GM12892 (cell line): ENCODE measurements around the gene TIAM1.

Experiments used
- DNase-seq: peaks from one replicate; pipeline ENCODE4 v3.0.0; 2011; ENCODE audit not compliant: insufficient read length
- FAIRE-seq: peaks from 2 replicates; lab custom pipeline; 2011; peaks lifted over from hg19 to GRCh38; lab: Jason Lieb, UNC
- POLR2A ChIP-seq: IDR thresholded peaks from 2 replicates; pipeline ENCODE4 v1.6.1; 2011; ENCODE audit warnings: low read depth, low read length, control low read depth
- POLR2AphosphoS5 ChIP-seq: IDR thresholded peaks from 2 replicates; pipeline ENCODE4 v1.6.1; 2011; ENCODE audit warnings: low read depth, low read length, control low read depth
- TAF1 ChIP-seq: IDR thresholded peaks from 2 replicates; pipeline ENCODE4 v1.6.1; 2011; ENCODE audit warnings: low read depth, mild to moderate bottlenecking, control low read depth, low read length, borderline replicate concordance

TIAM1 gene

GRCh38 chr21:31326522-31327242 lies 17.4 kb downstream of the TIAM1 start:
- DNase-seq (peak; percentile 31), FAIRE-seq (peak; percentile 87)
- TF ChIP-seq POLR2AphosphoS5 (no peak), TAF1 (no peak), POLR2A (no peak)

GRCh38 chr21:31318971-31319370 lies 25.1 kb downstream of the TIAM1 start:
- FAIRE-seq: no peak

GRCh38 chr21:31317688-31318087 lies 26.4 kb downstream of the TIAM1 start:
- no peak for TF ChIP-seq POLR2A
- no peak for TF ChIP-seq TAF1
- TF ChIP-seq POLR2AphosphoS5: no peak
- FAIRE-seq (no peak), DNase-seq (no peak)

More at GRCh38 chr21:31318971-31319370, 25.1 kb downstream of the TIAM1 start:
- DNase-seq: no peak
- TF ChIP-seq POLR2AphosphoS5: no peak
- no peak for TF ChIP-seq TAF1

- FAIRE-seq (no peak), DNase-seq (no peak)
- no peak for TF ChIP-seq POLR2A
- TF ChIP-seq TAF1: no peak
- no peak for TF ChIP-seq POLR2AphosphoS5
These were observed 27.4 kb downstream of the TIAM1 start for GRCh38 chr21:31316488-31317169.

GRCh38 chr21:31316072-31316471 lies 28.0 kb downstream of the TIAM1 start:
- DNase-seq: no peak
- TF ChIP-seq POLR2A (no peak), POLR2AphosphoS5 (no peak)
- FAIRE-seq: no peak

GRCh38 chr21:31310750-31311149 lies 33.3 kb downstream of the TIAM1 start:
- FAIRE-seq (no peak), DNase-seq (no peak)
- TF ChIP-seq TAF1 (no peak), POLR2AphosphoS5 (no peak)

- FAIRE-seq (no peak), DNase-seq (no peak)
- TF ChIP-seq TAF1 (no peak), POLR2AphosphoS5 (no peak)
These were observed 35.5 kb downstream of the TIAM1 start for GRCh38 chr21:31308584-31308983.

GRCh38 chr21:31305888-31306287 lies 38.2 kb downstream of the TIAM1 start:
- DNase-seq: no peak
- FAIRE-seq: no peak
- no peak for TF ChIP-seq TAF1
- TF ChIP-seq POLR2A: no peak
- TF ChIP-seq POLR2AphosphoS5: no peak

GRCh38 chr21:31299291-31300147 lies 44.5 kb downstream of the TIAM1 start:
- DNase-seq (no peak), FAIRE-seq (no peak)
- TF ChIP-seq POLR2AphosphoS5 (no peak), POLR2A (no peak), TAF1 (no peak)

- no peak for DNase-seq
- FAIRE-seq: no peak
- TF ChIP-seq POLR2A (no peak), TAF1 (no peak), POLR2AphosphoS5 (no peak)
These were observed 45.3 kb downstream of the TIAM1 start for GRCh38 chr21:31298618-31299269.

GRCh38 chr21:31297806-31298205 lies 46.3 kb downstream of the TIAM1 start:
- TF ChIP-seq POLR2AphosphoS5 (no peak), TAF1 (no peak), POLR2A (no peak)
- FAIRE-seq: no peak

GRCh38 chr21:31295676-31296075 lies 48.4 kb downstream of the TIAM1 start:
- TF ChIP-seq POLR2AphosphoS5: no peak
- no peak for TF ChIP-seq TAF1
- no peak for TF ChIP-seq POLR2A
- DNase-seq (no peak), FAIRE-seq (no peak)

More at GRCh38 chr21:31297806-31298205, 46.3 kb downstream of the TIAM1 start:
- no peak for DNase-seq
